Esophagus mucosa (tissue), 1 donor: Measurements from ENCODE around the gene TRPC1. TPM values are rescaled to one million over a fixed set of nuclear protein-coding genes. Genes with fewer than 3 reads are reported as not detected.
A peak's percentile ranks its signal among the peaks of the same experiment; 100 is the strongest.

Experiments used
- ATAC-seq: fragments of 200-7000 bp; cut with Tn5 transposase; one replicate; pipeline ENCODE4 v1.9.1; 2020
- total RNA-seq: library from RNA; stranded (reverse); gene quantifications from one replicate; pipeline ENCODE4 v1.2.4, GENCODE V29; 2023
- donor health status: DM: yes; HTN: yes; CAD: no.

TRPC1 gene
- total RNA-seq, 1 donor from 2014 or later = 0.84 TPM

DNA sequence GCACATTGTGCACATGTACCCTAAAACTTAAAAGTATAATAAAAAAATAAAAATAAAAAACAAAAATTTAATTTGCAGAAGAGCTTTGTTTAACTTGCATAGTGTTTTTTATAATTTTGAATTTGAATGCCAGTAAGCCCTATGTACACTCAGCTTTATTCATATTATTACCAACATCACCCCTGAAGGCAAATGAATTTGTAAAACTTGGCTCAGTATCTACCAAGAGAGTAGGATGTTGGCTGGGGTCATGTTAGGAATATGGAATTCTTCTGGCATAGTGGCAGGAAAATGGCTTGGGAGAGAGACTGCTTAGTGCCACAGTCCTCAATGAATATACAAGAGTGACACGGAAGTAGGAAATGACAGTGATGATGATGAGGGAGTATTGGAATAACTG, 30.7 kb downstream of the TRPC1 start:
- no peak for ATAC-seq

DNA sequence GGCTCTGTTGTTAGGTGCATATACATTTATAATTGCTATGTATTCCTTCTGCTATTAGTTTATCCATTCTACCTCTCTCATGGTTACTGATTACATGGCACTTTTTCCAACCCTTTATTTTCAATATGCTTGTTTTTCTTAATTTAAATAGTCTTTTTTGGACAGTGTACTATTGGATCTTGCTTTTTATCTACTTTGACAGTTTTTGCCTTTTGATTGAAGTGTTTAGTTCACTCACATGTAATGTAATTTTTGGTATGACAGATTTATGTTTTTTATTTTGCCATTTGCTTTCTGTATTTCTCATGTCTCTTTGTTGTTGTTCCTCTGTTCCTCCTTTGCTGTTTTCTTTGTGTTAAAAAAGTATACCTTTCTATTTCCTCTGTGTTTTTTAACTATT, 44.5 kb downstream of the TRPC1 start:
- ATAC-seq = no peak

DNA sequence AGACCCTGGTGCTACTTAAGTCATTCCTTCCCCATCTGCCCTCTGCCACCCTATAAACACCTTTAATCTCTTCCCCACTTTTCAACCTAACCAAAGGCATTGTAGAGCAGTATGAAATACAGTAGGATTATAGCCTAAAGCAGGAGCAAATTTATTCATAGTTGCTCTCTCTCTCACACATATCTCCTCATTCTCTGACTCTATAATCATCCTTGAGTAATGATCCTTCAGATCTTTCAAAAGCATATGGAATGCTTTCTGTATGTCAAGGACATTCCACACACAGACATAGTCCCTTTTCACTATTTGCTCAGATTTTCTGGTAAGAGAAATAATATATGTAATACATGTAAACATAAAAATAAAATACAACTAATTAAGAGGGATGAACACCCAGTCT, 54.1 kb downstream of the TRPC1 start:
- no peak for ATAC-seq

DNA sequence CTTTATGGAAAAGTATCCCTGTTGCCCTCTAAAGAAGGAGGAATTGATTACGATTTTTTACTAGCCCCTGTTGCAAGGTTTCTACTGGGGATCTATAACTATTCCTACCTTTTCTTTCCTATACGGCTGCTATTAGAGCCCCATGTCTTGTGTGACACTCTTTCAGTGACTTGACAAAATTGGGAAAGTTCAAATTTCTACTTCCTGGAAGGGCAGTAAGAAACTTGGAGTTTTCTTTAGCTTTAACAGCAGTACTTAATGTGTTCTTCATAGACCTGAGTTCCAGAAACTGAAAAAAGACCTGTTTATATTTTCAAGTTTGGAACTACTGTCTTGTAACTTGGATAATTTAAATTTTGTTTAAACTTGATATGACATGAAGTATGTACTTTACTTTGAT, 54.7 kb downstream of the TRPC1 start:
- no peak for ATAC-seq

DNA sequence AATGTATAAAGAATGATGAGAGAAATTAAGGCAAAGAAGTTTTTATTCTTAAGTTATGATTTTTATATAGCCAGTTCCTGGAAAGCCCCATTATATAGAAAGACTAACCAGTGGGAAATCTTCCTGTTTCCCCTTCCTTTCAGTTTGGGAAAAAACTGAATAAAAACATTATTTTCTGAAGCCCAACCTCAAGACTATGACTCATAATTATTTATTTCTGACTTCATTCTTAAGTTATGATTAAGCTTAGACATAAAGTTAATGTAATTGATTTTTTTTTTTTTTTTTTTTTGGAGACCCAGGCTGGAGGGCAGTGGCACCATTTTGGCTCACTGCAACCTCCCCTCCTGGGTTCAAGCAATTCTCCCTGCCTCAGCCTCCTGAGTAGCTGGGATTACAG, 55.8 kb downstream of the TRPC1 start:
- ATAC-seq = no peak

DNA sequence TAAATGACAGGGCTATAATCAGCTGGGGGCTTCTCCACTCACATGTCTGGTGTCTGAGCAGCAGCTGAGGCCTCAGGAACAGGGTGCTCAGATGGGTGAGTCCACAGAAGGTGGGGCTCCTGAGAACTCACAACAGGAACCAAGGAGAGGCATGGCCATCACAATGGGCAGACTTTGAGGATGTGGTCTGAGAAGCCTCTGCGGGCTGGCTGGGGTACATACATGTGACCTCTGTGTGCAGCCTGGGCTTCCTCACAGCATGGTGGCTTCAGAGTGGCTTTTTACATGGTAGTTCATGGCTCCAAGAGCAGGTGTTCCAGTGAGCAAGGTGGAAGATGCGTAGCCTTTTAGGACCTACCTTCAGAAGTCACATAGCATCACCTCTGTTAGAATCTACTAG, 58.8 kb downstream of the TRPC1 start:
- ATAC-seq = no peak

DNA sequence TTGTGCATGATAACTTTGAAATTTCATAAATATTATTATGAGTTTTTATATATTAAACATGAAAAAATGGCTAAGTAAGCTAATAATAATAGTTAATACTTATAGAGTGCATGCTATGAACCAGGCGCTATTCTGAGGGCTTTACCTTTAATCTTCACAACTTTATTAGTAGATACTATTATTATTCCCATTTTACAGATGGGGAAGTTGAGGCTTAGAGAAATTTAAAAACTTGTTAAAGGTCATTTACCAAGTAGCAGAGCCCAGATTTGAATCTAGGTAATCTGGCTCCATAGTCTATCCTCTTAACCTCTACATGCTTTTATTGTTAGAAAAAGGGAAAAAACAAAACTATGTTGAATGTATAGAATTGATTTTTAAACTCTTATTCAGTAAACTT, 60.4 kb downstream of the TRPC1 start:
- no peak for ATAC-seq

DNA sequence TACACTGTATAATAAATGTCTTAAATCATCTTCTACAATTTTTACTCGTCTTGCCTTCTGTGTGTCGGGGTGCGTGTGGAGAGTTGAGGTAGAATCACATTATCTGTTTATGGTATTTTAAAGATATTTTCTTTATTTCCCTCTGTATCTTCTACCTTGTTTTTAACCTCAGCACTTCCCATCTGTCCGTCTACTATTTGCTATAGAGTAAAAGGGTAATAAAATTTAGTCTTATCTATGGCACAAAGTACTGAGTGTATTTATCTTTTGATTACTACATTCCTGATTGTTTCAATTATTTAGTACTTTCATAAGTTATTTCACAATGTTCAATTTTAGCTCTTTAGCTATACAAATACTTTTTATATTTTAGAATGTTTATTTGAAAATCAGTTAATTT, 62.2 kb downstream of the TRPC1 start:
- no peak for ATAC-seq

DNA sequence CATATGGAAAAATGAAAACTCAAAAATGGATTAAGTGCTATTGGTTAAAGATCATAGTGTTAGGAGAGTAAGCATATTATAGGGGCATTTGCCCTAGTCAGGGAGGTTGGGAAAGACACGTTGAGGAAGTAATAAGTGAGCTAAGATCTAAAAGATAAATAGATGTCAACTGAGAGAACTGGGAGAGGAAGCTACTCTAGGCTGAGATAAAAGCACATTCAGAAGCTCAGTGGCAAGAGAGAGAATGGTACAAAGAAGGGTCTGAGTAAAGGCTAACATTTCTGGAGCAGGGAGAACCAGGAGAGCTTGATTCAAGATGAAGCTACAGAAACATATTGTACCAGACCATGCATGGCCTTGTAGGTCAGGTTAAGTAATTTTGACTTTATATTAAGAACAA, 63.9 kb downstream of the TRPC1 start:
- no peak for ATAC-seq

DNA sequence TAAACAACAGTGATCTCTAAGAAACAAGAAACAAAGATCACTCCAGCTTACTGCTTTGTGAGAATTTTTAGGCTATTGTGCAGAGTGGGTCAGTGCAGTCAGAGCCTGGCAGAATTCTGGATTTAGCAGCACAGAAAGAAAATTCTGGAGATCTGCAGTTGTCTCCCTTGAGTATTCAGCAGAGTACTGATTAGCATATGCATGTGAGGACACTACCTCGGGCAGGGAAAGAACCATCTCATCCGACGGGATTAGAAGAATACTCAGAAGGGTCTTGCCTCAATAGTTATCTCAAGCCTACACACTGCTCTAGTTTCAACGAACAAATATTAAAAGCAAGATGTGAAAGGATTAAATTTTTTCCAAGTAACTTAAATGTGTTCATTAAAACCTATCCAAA, 70.7 kb downstream of the TRPC1 start:
- no peak for ATAC-seq

DNA sequence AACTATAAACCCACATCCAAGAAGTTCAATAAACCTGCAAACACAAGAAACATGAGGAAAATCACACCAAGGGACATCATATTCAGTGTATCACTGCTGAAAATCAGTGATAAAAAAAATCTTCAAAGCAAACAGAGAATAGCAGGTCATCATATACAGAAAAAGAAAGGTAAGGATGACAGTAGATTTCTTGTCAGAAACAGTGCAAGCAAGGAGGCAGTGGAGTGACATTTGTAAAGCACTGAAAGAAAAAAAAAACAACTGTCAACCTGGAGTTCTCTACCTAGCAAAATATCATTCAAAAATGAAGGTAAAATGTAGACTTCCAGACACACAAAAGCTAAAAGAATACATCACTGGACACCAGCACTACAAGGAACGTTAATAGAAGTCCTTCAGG, 71.5 kb downstream of the TRPC1 start:
- no peak for ATAC-seq

DNA sequence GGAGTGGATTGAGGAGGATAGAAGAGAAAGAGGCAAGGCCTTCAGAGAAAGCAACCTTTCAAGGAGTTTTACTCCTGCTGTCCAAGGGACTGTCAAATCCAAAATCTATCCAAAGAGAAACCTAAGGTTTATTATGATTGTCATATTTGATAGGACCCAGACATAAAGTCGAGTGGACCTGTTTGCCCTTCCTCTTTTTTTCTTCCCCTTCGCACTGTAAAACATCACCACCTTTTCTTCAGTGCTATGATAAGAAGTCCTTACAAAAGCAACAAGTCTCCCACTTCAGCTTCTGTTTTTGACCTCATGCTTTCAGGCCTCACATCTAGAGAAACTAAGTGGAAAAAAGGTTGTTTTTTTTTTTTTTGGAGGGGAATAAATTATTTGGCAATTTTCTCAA, 73.0 kb downstream of the TRPC1 start:
- ATAC-seq = no peak

DNA sequence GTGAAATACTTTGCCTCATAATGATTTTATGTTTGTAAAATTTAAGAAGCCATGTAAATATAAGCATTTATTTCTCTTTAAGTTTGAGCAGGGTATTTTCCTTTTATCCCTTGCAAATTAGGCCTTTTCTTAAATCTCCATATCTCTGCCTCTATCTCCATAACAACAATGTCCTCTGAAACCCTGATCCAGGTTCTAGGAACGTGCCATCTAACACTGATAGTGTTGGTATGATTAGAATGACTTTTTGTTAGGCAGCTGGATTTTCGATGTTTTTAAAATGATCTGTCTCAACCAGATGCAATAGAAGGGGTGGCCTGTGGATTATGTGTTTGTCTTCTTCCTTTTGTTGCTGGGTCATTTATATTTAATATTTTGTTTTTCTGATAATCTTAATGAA, 77.9 kb downstream of the TRPC1 start:
- ATAC-seq = no peak

DNA sequence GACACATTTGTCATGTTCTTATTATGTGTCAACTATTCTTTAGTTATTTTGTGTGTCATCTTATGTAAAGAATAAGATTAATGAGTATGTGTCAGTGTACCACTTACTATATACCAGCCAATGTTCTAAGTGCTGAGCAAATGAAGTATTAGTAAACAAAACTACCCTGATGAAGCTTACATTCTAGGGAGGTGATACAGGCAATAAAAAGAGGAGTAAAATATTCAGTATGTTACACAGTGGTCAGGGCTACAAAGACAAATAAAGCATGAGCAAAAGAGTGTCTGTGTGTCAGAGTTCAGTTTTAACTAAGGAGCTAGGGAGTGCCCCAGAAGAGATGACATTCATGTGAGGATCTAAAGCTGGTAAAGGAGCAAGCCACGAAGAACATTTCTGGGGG, 79.1 kb downstream of the TRPC1 start:
- no peak for ATAC-seq

DNA sequence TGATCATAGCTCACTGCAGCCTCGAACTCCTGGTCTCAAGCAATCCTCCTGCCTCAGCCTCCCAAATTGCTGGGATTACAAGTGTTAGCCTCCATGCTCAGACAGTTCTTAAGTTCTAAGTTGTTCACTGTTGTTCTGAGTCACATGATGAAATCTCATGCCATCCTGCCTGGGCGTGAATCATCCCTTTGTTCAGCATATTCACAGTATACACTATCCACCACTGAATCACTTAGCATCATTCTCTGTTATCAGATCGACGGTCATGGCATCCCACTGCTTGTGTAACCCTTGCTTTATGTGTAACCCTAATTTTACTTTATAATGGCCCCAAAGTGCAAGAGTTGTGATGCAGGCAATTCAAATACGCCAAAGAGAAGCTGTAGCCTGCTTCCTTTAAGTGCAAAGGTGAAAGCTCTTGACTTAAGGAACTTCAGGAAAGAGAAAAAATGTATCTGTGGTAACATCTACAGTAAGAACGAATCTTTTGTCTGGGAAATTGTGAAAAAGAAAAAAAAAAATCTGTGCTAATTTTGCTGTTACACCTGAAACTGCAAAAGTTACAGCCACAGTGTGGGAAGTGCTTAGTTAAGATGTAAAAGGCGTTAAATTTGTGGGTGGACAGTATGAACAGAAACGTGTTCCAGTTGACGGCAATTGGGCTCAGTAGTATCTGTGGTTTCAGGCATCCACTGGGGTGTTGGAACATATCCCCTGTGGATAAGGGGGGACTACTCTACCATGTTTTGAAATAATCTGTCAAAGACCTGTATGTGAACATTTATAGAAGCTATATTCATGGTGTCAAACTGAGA, 84.5 kb downstream of the TRPC1 start:
- peak; percentile 52 for ATAC-seq

DNA sequence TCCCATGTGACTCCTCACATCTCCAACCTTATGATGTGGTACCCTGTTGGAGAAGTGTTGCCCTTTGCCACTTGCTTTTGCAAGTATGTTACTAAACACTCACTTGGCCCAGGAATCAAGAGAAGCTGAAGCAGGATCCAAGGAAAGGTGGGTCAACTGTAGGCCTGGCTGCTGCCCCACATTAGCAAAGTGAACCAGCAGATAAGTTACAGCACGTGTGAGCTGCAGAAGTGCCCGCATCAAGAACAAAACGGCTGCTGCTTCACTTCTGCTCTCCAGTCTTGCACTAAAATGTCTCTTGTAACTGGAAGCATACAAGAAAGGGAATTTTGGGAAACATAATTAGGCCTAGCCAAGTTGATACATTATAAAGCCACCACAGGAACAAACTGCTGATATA, 85.4 kb downstream of the TRPC1 start:
- ATAC-seq = no peak

DNA sequence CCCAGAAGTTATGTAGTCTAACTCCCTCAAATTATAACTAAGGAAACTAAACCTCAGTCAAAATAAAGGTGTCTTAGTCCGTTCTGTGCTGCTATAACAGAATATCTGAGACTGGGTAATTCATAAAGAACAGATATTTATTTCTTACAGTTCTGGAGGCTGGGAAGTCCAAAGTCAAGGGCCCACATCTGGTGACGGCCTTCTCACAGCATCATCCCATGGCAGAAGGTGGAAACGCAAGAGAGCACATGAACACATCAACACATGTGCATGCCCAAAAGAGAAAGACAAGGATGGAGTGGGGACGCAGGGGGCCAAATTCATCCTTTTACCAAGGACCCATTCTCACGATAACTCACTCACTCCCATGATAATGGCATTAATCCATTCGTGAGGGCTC, 92.0 kb downstream of the TRPC1 start:
- ATAC-seq = no peak

DNA sequence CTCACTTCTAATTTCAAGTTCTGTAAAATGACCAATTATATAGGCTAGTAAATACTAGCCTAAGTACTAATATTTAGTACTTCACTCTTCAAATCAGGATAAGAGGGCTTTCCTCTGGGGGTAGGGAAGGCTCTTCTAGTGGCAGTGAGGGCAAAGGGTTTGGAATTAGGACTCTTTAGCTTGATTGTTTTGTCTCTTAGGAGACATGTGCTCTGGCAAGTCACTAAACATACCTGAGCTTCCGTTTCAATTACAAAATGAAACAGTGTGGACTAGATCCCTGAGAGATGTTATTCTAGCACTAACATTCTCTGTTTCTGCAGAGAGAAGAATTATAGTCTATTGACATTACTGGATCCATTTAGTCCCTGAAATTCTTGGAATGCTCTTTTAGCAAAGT, 93.5 kb downstream of the TRPC1 start:
- no peak for ATAC-seq

DNA sequence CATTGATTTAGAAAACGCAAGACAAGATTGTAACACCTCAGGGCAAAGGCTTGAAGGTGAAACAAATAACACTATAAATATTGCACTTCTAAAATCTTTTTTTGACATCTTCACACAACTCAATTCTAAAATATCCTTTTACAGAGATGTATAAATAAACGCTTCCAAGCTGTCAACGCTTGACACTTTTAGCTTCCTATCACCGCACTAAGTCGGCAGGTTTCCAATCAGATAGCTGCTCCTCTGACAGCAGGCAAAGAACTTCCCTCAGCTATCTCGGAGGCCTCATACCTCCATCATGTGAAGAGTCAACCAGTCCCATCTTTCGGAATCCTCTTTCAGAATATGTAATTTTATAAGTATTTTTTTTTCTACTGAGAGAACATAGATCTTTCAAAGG, 94.1 kb downstream of the TRPC1 start:
- no peak for ATAC-seq

DNA sequence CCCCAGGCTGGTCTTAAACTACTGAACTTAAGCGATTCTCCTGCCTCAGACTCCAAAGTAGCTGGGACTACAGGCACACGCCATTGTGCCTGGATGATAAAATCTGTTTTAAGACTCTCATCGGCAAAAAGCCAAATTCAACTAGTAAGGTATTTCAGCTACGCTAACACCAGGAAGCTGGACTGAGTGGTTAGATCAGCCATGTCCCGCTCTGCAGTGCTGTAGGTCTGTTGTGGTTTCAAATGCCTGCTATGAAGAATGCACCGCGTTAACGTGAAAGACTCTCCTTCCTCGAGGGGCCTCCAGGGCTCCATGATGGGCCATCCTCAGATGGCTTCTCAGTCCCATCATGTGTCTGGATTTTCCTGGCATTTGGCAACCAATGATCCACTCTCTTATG, 94.8 kb downstream of the TRPC1 start:
- ATAC-seq = no peak

DNA sequence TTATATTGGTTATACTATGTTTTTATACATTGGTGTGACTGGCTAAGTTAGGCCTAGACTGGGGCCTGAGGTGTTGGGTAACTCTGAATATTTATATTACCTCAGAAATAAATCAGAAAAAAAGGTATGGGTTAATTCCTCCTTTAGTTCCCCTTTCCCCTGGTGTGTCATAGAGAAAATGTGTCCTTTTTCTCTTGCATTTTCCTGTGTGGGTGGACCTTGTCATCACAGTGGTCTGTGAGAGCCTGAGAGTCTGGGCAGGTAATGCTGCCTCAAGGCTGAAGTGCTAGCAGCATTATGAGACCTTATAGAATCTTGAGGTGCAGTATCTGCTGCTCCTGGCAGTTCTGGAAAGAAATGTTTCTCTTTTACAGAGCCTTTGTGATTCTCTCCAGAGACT, 95.3 kb downstream of the TRPC1 start:
- ATAC-seq = no peak

DNA sequence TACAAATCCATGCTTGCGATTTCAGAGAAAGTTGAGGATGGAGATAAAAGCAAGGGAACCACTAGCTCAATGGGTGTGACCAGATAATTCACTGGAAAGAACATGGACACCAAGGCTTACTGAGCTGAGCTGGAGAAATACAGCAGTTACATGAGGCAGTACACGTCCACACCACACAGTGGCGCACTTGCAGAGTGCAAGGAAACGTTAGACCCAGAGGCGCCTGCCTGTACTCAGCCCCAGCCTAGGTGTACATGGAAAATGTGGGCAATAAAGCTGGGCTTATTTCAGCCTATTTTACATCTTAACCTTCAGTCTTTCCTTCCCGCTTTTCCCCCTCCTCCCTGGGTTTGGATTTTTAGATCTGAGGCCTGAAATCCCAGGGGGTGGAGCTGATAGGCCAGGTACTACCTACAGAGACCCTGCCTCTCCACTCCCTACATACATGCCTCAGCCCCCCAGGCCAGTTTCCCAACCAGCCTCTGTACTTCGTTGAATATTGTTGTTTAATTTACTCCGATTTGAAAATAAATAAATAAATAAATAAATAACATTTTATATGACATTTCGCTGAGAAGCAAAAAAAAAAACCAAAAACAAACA, 105.0 kb downstream of the TRPC1 start:
- peak; percentile 97 for ATAC-seq

DNA sequence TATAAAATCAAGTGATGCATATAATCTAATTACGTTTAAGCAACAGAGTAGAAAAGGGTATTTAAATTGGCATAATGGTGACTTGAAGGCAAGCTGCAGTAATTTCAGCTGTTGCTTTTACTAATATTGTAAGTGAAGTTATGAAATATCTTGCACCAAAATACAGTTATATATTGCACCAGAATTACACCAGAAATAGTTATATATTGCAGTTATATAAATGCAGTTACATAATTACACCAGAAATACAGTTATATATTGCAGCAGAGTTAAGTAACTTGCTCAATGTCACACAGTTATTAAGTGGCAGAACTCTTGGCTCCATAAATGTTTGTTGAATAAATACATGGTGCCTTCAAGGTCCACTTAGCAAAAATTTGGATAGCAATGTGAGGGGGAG, 113.7 kb downstream of the TRPC1 start:
- ATAC-seq = no peak

DNA sequence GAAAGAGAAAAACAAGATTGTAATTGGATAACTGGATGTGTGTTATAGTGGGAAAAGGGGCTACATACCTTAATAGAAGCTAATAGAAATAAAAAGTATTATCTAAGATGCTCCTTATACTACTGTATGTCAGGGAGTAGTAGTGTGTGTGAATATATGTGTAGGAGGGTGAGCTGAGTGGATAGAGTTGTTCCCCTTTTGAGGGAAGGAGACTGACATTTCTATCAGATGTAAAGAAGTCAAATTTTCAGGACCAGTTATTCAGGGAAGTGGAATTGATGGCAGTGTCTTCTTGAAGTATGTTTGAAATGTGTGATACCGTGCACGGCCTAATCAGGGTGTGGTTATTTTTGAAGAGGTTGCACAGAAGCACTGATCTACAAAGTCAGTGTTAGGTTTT, 116.0 kb downstream of the TRPC1 start:
- ATAC-seq = no peak
